ENCODE results near the gene SIGLEC10. TPM values are rescaled to one million over a fixed set of nuclear protein-coding genes. Genes with fewer than 3 reads are reported as not detected.

The SIGLEC10 gene
- total and polyA plus RNA-seq, 9 of the 15 experiments (the other 6 are each of a cell fraction or from before 2014, with no cell fraction given) = 0.10 to 1.8 (median 0.82) TPM

DNA sequence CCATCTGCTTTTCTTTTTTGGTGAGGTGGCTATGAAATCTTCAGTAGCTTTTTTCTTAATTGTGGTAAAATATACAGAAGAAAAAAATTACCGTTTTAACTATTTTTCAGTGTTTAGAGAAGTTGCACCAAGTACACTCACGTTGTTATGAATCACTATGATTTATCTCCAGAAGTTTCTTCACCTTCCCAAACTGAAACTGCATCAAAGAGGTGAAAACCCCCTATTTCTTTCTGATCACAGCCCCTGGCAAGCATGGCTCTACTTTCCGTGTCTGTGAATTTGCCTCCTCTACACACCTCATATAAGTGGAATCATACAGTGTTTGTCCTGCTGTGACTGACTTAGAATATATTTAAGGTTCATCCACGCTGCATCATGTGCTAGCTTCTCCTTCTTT is 15.6 kb upstream of the SIGLEC10 start (continued):
- TF ChIP-seq, protein P1, sequence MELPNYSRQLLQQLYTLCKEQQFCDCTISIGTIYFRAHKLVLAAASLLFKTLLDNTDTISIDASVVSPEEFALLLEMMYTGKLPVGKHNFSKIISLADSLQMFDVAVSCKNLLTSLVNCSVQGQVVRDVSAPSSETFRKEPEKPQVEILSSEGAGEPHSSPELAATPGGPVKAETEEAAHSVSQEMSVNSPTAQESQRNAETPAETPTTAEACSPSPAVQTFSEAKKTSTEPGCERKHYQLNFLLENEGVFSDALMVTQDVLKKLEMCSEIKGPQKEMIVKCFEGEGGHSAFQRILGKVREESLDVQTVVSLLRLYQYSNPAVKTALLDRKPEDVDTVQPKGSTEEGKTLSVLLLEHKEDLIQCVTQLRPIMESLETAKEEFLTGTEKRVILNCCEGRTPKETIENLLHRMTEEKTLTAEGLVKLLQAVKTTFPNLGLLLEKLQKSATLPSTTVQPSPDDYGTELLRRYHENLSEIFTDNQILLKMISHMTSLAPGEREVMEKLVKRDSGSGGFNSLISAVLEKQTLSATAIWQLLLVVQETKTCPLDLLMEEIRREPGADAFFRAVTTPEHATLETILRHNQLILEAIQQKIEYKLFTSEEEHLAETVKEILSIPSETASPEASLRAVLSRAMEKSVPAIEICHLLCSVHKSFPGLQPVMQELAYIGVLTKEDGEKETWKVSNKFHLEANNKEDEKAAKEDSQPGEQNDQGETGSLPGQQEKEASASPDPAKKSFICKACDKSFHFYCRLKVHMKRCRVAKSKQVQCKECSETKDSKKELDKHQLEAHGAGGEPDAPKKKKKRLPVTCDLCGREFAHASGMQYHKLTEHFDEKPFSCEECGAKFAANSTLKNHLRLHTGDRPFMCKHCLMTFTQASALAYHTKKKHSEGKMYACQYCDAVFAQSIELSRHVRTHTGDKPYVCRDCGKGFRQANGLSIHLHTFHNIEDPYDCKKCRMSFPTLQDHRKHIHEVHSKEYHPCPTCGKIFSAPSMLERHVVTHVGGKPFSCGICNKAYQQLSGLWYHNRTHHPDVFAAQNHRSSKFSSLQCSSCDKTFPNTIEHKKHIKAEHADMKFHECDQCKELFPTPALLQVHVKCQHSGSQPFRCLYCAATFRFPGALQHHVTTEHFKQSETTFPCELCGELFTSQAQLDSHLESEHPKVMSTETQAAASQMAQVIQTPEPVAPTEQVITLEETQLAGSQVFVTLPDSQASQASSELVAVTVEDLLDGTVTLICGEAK (IDR thresholded peaks at IDR 0.05) = no peak
- TF ChIP-seq, protein P1 (CRISPR knock-in tag; IDR thresholded peaks at IDR 0.05) = no peak
- TF ChIP-seq, protein P2, sequence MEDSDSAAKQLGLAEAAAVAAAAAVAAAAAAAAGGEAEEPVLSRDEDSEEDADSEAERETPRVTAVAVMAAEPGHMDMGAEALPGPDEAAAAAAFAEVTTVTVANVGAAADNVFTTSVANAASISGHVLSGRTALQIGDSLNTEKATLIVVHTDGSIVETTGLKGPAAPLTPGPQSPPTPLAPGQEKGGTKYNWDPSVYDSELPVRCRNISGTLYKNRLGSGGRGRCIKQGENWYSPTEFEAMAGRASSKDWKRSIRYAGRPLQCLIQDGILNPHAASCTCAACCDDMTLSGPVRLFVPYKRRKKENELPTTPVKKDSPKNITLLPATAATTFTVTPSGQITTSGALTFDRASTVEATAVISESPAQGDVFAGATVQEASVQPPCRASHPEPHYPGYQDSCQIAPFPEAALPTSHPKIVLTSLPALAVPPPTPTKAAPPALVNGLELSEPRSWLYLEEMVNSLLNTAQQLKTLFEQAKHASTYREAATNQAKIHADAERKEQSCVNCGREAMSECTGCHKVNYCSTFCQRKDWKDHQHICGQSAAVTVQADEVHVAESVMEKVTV (CRISPR knock-in tag; IDR thresholded peaks at IDR 0.05) = no peak
- TF ChIP-seq ZNF561 (CRISPR knock-in tag; conservative IDR thresholded peaks at IDR 0.05) (no peak), NCOA2 (IDR thresholded peaks at IDR 0.05; ENCODE audit: partially characterized antibody in 2 of 2) (no peak)

Data from K562 (cell line).